COLO829 (cell line): Measurements from ENCODE around the gene MTHFR.

Experiments
- DNase-seq: peaks from one replicate; pipeline ENCODE4 v3.0.0; 2012; ENCODE audit warnings: low spot score

The MTHFR gene

DNA sequence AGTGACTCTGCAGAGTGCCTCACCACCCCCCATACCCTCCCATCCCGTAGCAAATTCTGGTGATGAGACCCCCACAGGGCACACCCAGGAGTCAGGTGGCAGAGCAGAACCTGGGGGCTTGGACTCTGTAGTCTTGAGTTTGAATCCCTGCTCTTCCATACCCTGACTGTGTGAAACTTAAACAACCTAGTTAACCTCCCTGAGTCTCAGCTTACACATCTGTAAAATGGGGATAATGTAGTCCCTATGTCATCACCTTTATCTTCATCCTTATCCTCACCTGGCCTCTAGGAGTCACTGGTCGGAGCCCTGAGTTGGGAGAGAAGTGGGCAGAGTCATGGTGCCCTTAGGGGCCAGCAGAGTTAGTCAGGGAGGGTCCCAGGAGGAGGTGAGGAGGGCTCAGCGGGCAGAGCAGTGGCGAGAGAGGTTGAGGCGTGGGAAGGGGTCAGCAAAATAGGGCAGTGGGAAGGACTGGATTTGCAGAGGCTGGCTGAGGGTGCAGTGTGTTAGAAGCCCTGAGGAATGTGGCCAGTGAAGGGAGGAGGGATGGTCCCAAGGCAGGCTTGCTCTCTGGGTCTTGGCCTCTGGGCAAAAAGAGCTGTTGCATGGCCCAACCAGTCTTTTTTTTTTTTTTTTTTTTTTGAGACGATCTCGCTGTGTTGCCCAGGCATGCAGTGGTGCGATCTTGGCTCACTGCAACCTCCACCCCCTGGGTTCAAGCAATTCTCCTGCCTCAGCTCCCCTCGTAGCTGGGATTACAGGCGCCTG, 25.2 kb downstream of the MTHFR start:
- no peak for DNase-seq

DNA sequence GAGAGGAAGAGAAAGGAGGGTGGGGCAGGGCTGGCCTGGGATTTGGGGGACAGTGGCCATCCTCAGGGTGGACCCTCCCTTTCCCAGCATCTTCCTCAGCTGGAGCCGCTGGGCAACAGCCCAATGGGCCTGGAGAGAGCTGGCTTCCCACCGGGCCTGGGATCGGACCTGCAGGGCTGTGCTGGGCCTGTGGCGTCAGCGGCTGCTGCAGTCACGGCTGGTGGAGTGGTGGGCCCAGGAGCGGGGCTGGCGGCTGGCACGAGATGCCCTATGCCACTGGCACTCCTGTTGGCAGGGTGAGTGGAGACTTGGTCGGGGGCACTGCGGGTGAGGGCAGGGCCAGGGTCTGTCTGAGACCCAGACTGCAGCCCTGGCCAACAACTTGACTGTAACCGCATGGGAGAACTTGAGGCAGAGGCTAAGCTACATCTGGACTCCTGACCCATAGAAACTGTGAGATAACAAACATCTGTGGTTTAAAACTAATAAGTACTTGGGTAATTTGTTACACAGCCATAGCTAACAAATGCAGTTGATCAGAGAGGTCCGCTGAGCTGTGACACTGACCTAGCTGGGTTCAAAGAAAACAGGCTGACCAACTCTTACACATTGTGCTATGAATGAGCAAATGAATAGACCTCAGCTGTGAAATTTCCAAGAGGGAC, 25.9 kb downstream of the MTHFR start:
- no peak for DNase-seq

DNA sequence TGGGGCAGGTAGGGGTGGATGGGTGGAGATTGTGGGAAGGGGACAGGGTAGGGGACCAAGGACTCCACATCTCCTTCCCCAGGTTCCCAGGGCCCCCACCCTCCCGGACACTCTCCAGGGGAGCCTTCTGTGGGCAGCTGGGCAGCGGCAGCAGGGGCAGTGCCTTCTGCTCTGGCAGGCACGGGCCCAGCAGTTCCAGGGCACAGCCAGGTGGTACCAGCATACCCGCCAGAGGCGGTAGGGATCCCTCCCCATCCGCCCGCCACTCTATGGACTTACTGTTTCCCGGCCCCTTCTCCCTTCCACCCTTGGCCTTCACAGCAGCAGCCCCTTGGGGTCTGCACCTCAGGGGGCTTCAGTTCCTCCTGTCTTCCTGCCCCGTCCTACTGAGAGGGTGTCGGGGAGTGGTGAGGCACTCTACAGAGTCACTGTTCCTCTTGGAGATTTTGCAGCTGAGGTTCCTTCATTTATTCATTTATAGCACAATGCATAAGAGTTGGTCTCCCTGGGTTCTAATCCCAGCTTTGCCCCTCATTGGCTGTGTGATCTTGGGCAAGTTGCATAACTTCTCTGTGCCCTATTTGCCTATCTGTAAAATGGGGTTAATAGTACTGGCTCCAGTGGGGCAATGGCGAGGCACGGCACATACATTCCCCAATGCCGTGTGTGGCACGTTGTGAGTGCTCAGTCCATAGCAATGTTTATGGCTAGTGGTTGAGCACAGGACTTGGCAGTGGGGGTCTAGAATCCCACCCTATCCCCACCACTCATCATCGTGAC, 26.7 kb downstream of the MTHFR start:
- DNase-seq, result no peak

DNA sequence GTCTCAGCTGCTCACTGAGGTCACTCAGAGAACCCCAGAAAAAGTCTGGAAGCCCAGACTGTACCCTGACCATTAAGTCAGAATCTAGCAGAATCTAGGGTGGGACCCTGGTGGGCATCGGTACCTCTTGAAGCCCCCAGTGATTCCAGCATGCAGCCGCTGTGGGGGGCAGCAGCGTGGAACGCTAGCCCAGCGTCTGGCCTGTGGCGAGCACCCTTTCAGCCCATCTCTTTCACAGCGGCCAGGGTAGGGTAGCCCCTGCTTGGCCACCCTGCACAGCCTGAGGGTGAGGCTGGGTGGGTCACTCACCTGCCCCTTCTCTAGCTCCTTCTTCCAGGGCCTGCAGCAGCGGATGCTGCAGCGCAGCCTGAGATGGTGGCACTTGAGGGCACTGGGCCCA, 27.4 kb downstream of the MTHFR start:
- no peak for DNase-seq

DNA sequence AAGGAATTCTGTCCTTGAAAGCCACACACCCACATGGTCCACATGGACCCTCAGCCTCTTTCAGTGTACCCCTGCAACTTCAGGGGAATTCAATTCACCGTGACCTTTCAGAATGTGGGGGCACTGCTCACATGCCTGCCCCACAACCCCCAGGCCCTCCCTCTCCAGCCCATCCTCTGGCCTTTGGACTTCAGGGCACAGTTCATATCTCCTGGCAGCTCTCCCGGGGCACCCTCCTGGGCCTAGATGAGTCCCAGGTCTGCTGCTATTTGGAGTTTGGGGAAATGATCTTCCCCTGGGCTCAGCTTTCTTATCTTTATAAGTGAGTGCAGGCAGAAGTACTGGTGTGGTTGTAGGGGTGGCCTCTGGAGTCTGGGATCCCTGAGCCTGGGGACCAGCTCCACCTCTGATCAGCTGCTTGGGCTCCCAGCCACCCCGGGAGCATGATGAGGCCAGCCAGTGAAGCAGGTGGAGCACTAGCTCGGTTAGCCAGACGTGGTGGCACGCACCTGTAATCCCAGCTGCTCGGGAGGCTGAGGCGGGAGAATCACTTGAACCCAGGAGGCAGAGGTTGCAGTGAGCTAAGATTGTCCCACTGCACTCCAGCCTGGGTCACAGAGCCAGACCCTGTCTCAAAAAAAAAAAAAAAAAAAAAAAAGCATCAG, 28.0 kb downstream of the MTHFR start:
- DNase-seq, result no peak

DNA sequence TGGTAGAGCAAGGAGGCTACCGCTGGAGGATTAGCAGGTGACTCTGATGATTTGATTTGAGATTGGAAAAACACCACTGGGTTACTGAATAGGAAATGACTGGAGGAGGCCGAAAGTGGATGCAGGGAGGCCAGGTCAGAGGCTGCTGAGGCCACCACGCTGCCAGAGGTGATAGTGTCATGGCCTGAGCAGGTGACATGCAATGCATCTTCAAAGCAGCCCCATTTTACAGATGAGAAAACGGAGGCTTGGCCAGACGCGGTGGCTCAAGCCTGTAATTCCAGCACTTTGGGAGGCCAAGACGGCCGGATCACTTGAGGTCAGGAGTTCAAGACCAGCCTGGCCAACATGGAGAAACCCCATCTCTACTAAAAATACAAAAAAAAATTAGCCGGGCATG, 31.0 kb downstream of the MTHFR start:
- no peak for DNase-seq

DNA sequence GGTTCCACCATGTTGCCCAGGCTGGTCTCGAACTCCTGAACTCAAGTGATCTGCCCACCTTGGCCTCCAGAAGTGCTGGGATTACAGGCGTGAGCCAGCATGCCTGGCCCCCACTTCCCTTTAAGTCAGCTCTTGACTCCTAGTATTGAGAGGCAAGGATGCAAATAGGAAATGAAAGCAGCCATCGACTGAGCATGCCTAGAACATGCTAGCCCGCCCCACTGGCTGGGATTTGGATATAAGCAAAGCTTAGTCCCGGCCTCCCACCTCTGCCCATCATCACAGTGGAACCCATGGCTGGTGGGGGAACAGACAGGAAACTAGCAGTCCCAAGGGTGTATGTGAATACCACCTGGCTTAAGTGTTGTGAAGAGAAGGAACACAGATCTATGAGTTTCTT, 33.3 kb downstream of the MTHFR start:
- no peak for DNase-seq

DNA sequence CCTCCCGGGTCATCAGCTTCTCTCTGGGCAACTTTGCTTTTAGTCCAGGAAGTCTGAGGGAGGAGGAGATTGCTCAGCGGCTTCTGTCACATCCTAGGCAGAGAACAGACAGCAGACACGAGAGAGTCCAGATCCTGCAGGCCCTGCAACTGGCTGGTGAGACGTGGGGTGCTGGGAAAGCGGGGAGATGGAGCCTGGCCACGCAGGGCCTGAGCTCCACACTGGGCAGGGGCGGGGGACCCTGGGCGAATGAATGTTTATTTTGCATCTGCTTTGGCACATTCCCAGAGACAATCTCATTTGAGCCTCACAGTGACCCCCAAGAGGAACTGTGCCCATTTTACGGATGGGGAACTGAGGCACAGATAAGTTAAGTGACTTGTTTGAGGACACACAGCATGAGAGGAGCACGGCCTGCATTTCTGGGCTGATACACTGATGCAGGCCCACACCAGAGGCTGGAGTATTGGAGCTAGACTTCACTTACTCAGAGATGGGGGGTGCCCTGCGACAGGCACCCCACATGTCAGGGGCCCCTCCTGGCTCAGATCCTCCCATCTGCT, 34.2 kb downstream of the MTHFR start:
- no peak for DNase-seq

DNA sequence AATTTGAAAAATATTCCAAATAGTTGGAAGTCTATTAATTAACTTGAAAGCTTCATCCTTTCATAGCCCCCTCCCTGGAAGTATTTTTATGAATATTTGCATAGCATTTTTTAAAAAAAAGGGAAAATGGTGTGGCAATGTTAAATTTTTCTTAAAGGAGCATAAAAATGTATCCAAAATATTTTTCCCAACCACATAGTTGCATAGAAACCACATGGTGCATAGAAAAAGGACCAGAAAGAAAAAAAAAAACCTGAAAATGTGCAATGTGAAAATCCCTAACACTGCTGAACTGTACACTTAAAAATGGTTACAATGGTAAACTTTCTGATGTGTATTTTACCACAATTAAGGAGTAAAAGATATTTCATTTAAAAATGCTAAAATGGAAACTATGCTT, 35.8 kb downstream of the MTHFR start:
- no peak for DNase-seq

DNA sequence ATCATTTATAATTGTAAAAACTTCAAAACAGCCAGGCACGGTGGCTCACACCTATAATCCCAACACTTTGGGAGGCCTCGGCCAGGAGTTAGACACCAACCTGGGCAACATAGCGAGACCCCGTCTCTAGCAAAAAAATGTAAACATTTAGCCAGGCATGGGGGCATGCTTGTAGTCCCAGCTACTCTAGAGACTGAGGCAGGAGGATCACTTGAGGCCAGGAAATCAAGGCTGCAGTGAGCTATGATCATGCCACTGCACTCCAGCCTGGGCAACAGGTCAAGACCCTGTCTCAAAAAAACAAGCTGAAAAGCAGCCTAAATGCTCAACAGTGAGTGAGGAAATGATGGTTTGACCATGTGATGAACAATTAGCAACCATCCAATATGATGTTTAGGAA, 36.5 kb downstream of the MTHFR start:
- no peak for DNase-seq

DNA sequence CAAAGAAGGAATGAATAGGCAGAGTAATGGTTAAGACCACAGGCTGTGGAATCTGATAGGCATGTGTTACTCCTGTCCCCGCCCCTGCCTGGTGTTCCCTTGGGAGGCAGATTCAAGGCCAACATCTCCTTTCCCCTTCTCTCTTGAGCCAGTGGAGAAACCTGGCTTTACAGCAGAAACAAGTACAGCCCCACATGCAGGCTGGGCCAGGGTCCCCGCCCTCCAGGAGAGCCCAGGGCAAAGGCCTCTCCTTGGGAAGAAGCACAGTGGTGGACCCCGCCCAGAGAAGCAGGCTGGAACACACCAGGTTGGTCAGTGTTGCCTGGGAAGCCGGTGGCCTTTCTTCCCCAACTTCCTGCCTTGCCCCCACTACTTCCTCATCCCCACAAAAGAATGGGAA, 36.9 kb downstream of the MTHFR start:
- no peak for DNase-seq

DNA sequence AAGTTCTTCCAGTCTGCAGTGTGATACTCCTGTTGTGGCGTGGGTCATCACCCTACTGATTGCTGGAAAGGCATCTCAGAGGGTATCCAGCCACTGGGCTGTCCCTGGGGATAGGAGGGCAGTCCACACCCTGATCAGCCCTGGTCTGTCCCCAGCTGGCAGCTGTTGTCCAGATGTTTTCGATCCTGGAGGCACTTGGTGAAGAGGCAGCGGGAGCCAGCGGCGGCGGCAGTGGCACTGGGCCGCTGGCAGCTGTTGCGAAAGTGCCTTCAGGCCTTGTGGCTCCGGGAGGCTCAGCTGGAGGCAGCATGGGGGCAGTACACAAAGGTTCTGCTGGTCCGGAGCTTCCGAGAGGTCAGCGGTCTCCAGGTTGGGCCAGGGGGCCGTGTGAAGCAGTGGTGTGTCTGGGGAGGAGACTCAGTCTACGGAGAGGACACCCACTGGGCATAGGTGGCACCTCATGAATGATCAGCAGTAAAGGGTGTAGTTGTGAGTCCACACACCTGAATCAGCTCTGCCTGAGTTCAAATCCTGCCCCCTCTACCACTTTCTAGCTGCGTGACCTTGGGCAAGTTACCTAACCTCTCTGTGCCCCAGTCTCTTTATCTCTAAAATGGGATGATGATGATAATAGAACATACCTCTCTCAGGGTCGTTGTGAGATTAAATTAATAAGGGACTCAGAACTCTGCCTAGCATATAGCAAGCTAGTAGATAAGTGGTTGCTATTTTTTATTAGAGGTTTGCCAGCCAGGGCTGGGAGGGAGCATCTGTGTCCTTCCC, 37.7 kb downstream of the MTHFR start:
- no peak for DNase-seq

DNA sequence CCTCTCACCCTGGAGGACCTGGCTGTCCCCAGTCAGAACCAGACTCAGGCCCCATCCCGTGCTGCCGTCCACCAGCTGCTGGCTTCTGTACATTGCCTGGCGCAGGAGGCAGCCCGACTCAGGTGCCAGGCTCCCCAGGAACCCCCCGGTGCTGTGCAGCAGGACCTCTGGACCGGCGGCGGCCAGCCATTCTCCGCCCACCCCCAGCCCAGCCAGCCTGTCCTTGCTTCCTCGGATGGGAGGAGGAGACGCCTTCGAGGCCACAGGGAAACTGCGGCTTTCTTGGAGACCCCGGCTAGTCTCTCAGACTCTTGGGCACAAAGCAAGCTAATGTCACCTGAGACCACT, 39.4 kb downstream of the MTHFR start:
- no peak for DNase-seq

DNA sequence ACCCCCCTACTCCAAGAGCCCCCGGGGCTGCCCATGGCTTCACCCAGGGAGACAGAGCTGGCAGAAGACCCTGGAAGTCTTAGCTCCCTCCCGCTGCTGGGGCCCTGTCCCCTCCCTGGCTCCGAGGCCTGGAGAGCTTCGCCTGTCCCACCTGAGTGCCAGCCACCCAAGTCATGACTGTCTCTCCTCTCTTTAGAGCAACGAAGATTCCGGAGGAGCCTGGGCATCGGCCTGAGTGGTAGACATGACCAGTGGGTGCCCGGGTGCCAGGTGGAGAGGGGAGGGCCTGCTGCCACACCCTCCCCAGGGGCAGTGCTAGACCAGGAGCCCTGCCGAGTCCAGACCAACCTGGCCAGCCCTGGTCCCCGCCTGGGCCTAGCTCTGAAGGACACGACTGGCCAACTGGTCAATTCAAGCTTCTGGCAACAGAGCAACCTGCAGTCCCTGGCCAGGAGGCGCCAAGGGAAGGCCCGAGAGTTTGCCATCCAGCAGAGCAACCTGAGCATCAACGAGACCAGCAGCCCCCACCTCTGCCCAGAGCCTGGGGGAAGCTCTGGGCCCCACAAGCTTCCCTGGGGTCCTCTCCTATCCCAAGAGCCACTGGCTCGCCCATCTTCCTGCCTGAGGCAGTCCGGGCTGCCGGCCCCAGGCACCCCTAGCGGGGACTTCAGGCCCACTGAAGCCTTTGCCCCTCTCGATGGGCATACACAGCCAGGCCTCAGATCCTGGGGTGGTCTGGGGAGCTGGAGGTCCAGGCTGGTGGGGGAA, 39.9 kb downstream of the MTHFR start:
- DNase-seq, result no peak

DNA sequence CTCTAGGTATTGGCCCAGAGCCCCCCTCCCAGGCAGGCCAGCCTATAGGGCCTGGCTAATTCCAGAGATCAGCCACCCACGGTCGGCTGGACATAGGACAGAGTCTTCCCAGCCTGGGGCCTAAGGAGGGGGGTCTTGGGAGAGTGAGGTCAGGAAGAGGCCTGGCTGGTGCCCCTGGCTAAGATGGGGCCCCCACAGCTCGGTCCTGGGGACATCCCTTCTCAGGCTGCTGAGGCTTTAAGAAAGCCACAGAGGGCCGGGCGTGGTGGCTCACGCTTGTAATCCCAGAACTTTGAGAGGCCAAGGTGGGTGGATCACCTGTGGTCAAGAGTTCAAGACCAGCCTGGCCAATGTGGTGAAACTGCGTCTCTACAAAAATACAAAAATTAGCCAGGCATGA, 41.2 kb downstream of the MTHFR start:
- no peak for DNase-seq

DNA sequence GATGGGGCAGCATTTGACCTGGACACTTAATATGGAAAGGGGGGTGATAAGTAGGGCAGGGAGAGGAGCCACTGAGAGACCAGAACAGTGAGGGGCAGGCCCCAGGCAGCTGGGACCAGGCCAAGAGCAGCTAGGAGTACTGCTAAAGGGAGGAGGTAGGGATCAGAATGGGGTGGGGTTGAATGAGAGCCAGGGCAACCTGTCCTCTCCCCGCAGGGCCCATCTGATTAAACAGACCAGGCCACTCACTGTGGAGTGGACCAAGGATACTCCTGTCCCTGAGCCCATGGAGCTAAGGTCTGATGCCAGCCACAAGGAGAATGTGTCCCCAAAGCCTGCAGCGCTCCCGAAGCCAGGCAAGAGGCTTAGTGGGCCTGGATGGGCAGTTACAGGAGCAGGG, 41.6 kb downstream of the MTHFR start:
- DNase-seq, result no peak

DNA sequence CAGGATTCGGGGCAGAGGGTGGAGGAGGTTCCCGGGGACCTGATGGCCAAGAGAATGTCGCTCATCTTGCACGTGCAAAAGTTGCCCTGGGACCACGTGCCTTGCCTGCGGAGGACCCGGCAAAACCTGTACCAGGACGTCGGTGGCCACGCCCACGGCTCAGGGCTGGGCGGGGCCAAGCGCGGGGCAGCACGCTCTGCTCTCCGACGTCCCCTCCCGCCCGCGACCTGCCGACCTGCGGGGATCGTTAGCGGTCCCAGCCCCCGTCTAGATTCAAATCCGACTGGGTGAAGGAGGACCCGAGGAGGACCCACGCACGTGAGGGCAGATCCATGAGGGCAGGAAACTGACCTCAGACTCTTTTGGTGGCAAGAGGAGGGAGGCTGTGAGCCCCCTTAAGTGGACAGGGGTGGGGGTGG, 43.8 kb downstream of the MTHFR start, which contains the start of gene C1orf167:
C1orf167 (plus strand) TSS at position 206 of the 419 bp plus-strand sequence. CDS start 2,208 bp downstream, outside the sequence.
- no peak for DNase-seq

DNA sequence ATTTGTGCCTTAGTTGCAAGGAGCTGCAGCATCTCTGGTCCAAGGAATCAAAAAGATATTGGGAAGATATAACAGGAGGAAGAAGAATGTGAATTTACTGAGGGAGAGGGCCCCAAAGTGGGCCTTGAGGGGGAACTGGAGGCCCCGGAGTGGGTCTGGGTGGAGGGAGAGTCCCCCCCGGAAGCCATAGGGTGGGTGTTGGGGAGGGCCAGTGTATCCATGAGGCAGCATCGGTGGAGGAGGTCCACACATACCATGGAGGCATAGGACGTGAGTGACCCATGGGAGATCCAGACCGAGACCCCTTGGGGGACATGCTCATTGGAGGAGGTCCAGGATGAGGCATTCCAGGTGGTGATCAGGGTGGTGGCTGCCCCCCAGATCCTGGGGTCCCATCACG, 44.5 kb downstream of the MTHFR start:
- DNase-seq, result no peak

DNA sequence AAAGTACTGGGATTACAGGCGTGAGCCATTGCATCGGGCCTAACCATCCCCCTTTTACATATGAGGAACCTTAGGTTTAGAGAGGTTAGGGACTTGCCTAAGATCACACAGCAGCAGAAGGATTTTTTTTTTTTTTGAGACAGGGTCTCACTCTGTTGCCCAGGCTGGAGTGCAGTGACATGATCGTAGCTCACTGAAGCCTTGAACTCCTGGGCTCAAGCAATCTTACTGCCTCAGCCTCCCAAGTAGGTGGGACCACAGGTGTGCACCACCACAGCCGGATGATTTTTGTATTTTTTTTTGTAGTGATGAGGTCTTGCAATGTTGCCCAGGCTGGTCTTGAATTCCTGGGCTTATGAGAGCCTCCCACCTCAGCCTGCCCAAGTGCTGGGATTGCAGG, 46.0 kb downstream of the MTHFR start:
- DNase-seq, result no peak

DNA sequence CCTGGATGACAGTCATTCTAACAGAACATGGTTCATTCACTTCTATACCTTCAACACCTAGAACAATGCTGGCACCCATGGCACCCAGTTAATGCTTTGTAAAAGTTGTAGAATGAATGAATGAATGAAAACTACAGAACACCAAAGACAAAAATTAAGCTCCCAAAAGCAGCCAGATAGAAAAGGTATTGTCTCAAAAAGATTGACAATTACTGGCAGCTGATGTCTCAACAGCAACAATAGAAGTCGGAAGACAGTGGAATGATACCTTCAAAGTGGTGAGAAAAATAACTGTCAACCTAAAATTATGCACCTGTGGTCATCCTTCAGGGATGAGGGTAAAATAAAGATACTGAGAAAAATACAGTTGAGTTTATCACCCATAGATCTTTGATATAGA, 48.7 kb downstream of the MTHFR start:
- no peak for DNase-seq
